ENCODE results near the gene DNAJB13. TPM values are rescaled to one million over a fixed set of nuclear protein-coding genes. Genes with fewer than 3 reads are reported as not detected.

Gene DNAJB13
- total and polyA plus RNA-seq, 2 of the 13 experiments (the other 11 are each of a cell fraction or from before 2014, with no cell fraction given), result 2.3 TPM; not detected in 1

GRCh38 chr11:73982990-73983740 lies 32.3 kb downstream of the DNAJB13 start (continued):
- TF ChIP-seq HES4 (CRISPR knock-in tag; IDR thresholded peaks at IDR 0.05; ENCODE audit: borderline replicate concordance) (peak; percentile 93; the same call in 1 of the 2 replicates), ZNF672 (CRISPR knock-in tag; IDR thresholded peaks at IDR 0.05) (no peak), RORA (CRISPR knock-in tag; IDR thresholded peaks at IDR 0.05) (no peak), PRPF4 (IDR thresholded peaks at IDR 0.05; ENCODE audit: low read depth, low read length, poor library complexity, severe bottlenecking) (no peak), ZNF3 (CRISPR knock-in tag; IDR thresholded peaks at IDR 0.05) (no peak), GABPB1 (CRISPR knock-in tag; IDR thresholded peaks at IDR 0.05) (peak; percentile 78), ZNF839 (CRISPR knock-in tag; IDR thresholded peaks at IDR 0.05; ENCODE audit: borderline replicate concordance) (no peak; the same call in 1 of the 2 replicates), ZNF350 (CRISPR knock-in tag; IDR thresholded peaks at IDR 0.05; ENCODE audit: borderline replicate concordance, low read depth) (peak; percentile 68; the same call in 1 of the 2 replicates), KLF9 (CRISPR knock-in tag; IDR thresholded peaks at IDR 0.05; ENCODE audit: low read depth) (no peak), ZC3H13 (CRISPR knock-in tag; IDR thresholded peaks at IDR 0.05) (peak; percentile 79; the same call in 1 of the 2 replicates), REXO4 (CRISPR knock-in tag; IDR thresholded peaks at IDR 0.05; ENCODE audit: borderline replicate concordance) (peak; percentile 90; the same call in 1 of the 2 replicates), FIP1L1 (IDR thresholded peaks at IDR 0.05; ENCODE audit: borderline replicate concordance, insufficient read depth, low read depth, low read length) (no peak), ZNF230 (CRISPR knock-in tag; IDR thresholded peaks at IDR 0.05) (peak; percentile 97), ELK4 (CRISPR knock-in tag; IDR thresholded peaks at IDR 0.05; ENCODE audit: borderline replicate concordance) (no peak), KDM5B (CRISPR knock-in tag; IDR thresholded peaks at IDR 0.05; ENCODE audit: borderline replicate concordance) (peak; percentile 82; the same call in 1 of the 2 replicates), YEATS4 (CRISPR knock-in tag; IDR thresholded peaks at IDR 0.05; ENCODE audit: borderline replicate concordance) (peak; percentile 96), ZNF777 (CRISPR knock-in tag; IDR thresholded peaks at IDR 0.05) (peak; percentile 42; the same call in 1 of the 2 replicates), HNRNPH1 (optimal IDR thresholded peaks at IDR 0.05; ENCODE audit: low read depth, low read length) (no peak), ZNF101 (CRISPR knock-in tag; IDR thresholded peaks at IDR 0.05; ENCODE audit: borderline replicate concordance, low read depth) (peak; percentile 83; the same call in 1 of the 2 replicates), SCMH1 (CRISPR knock-in tag; IDR thresholded peaks at IDR 0.05; ENCODE audit: borderline replicate concordance) (no peak), CEBPG (CRISPR knock-in tag; IDR thresholded peaks at IDR 0.05) (no peak), ZNF607 (CRISPR knock-in tag; IDR thresholded peaks at IDR 0.05; ENCODE audit: borderline replicate concordance) (peak; percentile 93), ZNF33B (CRISPR knock-in tag; IDR thresholded peaks at IDR 0.05) (peak; percentile 92; the same call in 1 of the 2 replicates), KAT2B (IDR thresholded peaks at IDR 0.05; ENCODE audit: borderline replicate concordance, low read depth, low read length) (no peak), CCDC6 (CRISPR knock-in tag; IDR thresholded peaks at IDR 0.05) (peak; percentile 97), ZBTB49 (CRISPR knock-in tag; IDR thresholded peaks at IDR 0.05; ENCODE audit: borderline replicate concordance) (no peak)

All from HepG2 (cell line).